ENCODE results near the gene XYLT1.

Gene XYLT1

GRCh38 chr16:17412221-17412620 is 58.5 kb downstream of the XYLT1 start:
- no peaks in the 10 kb centered on the region for H3K4me1 ChIP-seq (ENCODE audit: control insufficient read depth, insufficient read depth, low read length)

More at GRCh38 chr16:17412221-17412620, 58.5 kb downstream of the XYLT1 start:
- ChIA-PET POLR2A (no interaction called here), CTCF (no interaction called here)
- H3K27ac ChIP-seq (ENCODE audit: extremely low read depth, low read depth, low read length): no peak overlapping the region
- no peaks in the 10 kb centered on the region for H3K9me3 ChIP-seq (ENCODE audit: control insufficient read depth, insufficient read depth, low read depth, low read length)
- H3K36me3 ChIP-seq (ENCODE audit: control insufficient read depth in 2 of 2, insufficient read depth in 1 of 2, low read length in 2 of 2): no peaks in the 10 kb centered on the region
- no peak overlapping the region for H3K4me3 ChIP-seq (ENCODE audit: low read depth, low read length)
- TF ChIP-seq, protein P1, sequence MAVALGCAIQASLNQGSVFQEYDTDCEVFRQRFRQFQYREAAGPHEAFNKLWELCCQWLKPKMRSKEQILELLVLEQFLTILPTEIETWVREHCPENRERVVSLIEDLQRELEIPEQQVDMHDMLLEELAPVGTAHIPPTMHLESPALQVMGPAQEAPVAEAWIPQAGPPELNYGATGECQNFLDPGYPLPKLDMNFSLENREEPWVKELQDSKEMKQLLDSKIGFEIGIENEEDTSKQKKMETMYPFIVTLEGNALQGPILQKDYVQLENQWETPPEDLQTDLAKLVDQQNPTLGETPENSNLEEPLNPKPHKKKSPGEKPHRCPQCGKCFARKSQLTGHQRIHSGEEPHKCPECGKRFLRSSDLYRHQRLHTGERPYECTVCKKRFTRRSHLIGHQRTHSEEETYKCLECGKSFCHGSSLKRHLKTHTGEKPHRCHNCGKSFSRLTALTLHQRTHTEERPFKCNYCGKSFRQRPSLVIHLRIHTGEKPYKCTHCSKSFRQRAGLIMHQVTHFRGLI (tag by site-specific recombination; IDR thresholded peaks at IDR 0.05): no peak
- no peak for TF ChIP-seq TSHZ1 (tag by site-specific recombination; IDR thresholded peaks at IDR 0.05; ENCODE audit: borderline replicate concordance)
- no peak for TF ChIP-seq ZNF148 (tag by site-specific recombination; IDR thresholded peaks at IDR 0.05; ENCODE audit: borderline replicate concordance)
- TF ChIP-seq, protein P2, sequence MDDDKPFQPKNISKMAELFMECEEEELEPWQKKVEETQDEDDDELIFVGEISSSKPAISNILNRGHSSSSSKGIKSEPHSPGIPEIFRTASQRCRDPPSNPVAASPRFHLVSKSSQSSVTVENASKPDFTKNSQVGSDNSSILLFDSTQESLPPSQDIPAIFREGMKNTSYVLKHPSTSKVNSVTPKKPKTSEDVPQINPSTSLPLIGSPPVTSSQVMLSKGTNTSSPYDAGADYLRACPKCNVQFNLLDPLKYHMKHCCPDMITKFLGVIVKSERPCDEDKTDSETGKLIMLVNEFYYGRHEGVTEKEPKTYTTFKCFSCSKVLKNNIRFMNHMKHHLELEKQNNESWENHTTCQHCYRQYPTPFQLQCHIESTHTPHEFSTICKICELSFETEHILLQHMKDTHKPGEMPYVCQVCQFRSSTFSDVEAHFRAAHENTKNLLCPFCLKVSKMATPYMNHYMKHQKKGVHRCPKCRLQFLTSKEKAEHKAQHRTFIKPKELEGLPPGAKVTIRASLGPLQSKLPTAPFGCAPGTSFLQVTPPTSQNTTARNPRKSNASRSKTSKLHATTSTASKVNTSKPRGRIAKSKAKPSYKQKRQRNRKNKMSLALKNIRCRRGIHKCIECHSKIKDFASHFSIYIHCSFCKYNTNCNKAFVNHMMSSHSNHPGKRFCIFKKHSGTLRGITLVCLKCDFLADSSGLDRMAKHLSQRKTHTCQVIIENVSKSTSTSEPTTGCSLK (tag by site-specific recombination; IDR thresholded peaks at IDR 0.05): no peak
- TF ChIP-seq, protein P3, sequence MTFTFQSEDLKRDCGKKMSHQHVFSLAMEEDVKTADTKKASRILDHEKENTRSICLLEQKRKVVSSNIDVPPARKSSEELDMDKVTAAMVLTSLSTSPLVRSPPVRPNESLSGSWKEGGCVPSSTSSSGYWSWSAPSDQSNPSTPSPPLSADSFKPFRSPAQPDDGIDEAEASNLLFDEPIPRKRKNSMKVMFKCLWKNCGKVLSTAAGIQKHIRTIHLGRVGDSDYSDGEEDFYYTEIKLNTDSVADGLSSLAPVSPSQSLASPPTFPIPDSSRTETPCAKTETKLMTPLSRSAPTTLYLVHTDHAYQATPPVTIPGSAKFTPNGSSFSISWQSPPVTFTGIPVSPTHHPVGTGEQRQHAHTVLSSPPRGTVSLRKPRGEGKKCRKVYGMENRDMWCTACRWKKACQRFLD (tag by site-specific recombination; IDR thresholded peaks at IDR 0.05): no peak
- no peak for TF ChIP-seq KLF9 (tag by site-specific recombination; IDR thresholded peaks at IDR 0.05; ENCODE audit: low read depth)
- TF ChIP-seq SETDB1 (IDR thresholded peaks at IDR 0.05; ENCODE audit: insufficient read length, low read length): no peak
- TF ChIP-seq PRDM6 (tag by site-specific recombination; IDR thresholded peaks at IDR 0.05): no peak
- TF ChIP-seq ZNF571 (tag by site-specific recombination; IDR thresholded peaks at IDR 0.05): no peak
- TF ChIP-seq ZNF292 (tag by site-specific recombination; IDR thresholded peaks at IDR 0.05; ENCODE audit: borderline replicate concordance, low read depth): no peak
- no peak for TF ChIP-seq ZNF664 (tag by site-specific recombination; IDR thresholded peaks at IDR 0.05)
- TF ChIP-seq, protein P4, sequence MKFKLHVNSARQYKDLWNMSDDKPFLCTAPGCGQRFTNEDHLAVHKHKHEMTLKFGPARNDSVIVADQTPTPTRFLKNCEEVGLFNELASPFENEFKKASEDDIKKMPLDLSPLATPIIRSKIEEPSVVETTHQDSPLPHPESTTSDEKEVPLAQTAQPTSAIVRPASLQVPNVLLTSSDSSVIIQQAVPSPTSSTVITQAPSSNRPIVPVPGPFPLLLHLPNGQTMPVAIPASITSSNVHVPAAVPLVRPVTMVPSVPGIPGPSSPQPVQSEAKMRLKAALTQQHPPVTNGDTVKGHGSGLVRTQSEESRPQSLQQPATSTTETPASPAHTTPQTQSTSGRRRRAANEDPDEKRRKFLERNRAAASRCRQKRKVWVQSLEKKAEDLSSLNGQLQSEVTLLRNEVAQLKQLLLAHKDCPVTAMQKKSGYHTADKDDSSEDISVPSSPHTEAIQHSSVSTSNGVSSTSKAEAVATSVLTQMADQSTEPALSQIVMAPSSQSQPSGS (tag by site-specific recombination; IDR thresholded peaks at IDR 0.05; ENCODE audit: low read depth): no peak
- no peak for TF ChIP-seq ZNF529 (tag by site-specific recombination; IDR thresholded peaks at IDR 0.05; ENCODE audit: insufficient replicate concordance)
- TF ChIP-seq ZBTB8A (tag by site-specific recombination; IDR thresholded peaks at IDR 0.05): no peak
- no peak for TF ChIP-seq KLF8 (tag by site-specific recombination; IDR thresholded peaks at IDR 0.05)
- no peak for TF ChIP-seq ZNF423 (tag by site-specific recombination; IDR thresholded peaks at IDR 0.05)

All from HEK293 (cell line).